GM23248 (cell line): ENCODE data around the gene NCOA6.

Source experiments
- EZH2 ChIP-seq: fragments of 200-600 bp; sonication (generic); IDR thresholded peaks from 2 replicates; pipeline ENCODE4 v1.6.1; 2018; ENCODE audit warnings: antibody characterized with exemption, mild to moderate bottlenecking; ENCODE audit not compliant: insufficient read depth, poor library complexity, severe bottlenecking
- EZH2phosphoT487 ChIP-seq: fragments of 200-600 bp; sonication (generic); IDR thresholded peaks from 2 replicates; pipeline ENCODE4 v1.6.1; 2018; ENCODE audit warnings: antibody characterized with exemption, moderate library complexity, mild to moderate bottlenecking, low read depth; ENCODE audit not compliant: insufficient read depth

GRCh38 chr20:34750484-34750883, 75.0 kb downstream of the NCOA6 start:
- TF ChIP-seq EZH2 (no peak), EZH2phosphoT487 (no peak)
